ENCODE data around the gene TMEM9.

Gene TMEM9

DNA sequence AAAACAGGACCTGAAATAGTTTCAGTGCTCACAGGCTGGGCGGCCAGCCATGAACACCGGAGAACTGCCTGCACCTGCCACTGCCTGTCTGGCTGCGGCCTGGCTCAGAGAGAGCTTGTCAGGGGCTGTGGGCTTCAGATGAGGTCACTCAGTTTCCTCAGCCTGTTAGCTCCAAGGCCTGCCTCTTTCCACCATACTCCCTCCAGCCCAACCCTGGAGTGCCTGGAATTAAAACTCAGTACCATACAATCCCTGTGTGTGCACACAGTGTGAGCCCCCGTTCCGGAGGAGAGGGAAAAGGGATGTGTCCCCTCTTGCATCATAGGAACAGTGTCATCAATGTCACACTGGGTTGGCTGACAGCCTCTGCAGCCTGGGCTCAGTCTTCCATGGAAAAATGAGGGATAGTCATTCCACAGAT, 58.2 kb downstream of the TMEM9 start:
- TF ChIP-seq CTCF (IDR thresholded peaks at IDR 0.05) = no peak
- H3K27me3 Mint-ChIP-seq (ENCODE audit: low read depth, poor library complexity) = peaks cover 7% of the 10 kb centered on the region
- H3K4me3 Mint-ChIP-seq = no peak overlapping the region
- H3K9me3 Mint-ChIP-seq = no peaks in the 10 kb centered on the region
- no peak for DNase-seq
- no peaks in the 10 kb centered on the region for H3K36me3 Mint-ChIP-seq (ENCODE audit: low read depth)
- H3K27ac Mint-ChIP-seq = no peak overlapping the region
- peaks cover 62% of the 10 kb centered on the region for H3K4me1 Mint-ChIP-seq

DNA sequence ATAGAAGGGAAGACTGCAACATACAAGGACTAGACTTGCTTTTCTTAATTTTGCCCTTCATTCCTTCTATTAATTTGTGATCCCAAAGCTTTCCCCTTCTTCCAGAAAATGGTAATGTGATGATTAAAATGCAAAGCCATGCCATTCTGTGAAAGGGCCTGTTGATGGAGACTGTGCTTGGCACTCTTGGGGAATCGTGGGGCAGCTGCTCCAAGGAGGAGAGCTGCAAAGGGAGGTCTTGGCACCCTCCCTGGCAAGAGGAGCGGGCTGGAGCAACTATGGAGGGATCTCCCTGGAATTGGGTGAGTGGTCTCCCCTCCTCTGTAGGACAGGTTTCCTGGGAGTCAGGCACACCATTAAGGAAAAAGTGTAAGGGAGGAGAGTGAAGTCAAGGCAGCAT, 58.7 kb downstream of the TMEM9 start:
- DNase-seq = no peak
- Mint-ChIP-seq H3K27ac (no peak overlapping the region), H3K27me3 (ENCODE audit: low read depth, poor library complexity) (peaks cover 7% of the 10 kb centered on the region), H3K36me3 (ENCODE audit: low read depth) (no peaks in the 10 kb centered on the region), H3K9me3 (no peaks in the 10 kb centered on the region), H3K4me3 (no peak overlapping the region), H3K4me1 (peaks cover 63% of the 10 kb centered on the region)
- no peak for TF ChIP-seq CTCF (IDR thresholded peaks at IDR 0.05)

- Mint-ChIP-seq H3K4me3 (no peak overlapping the region), H3K4me1 (peaks cover 63% of the 10 kb centered on the region), H3K27ac (no peak overlapping the region), H3K9me3 (no peaks in the 10 kb centered on the region), H3K27me3 (ENCODE audit: low read depth, poor library complexity) (peaks cover 7% of the 10 kb centered on the region), H3K36me3 (ENCODE audit: low read depth) (no peaks in the 10 kb centered on the region)
- no peak for DNase-seq
- TF ChIP-seq CTCF (IDR thresholded peaks at IDR 0.05) = no peak
These were observed 59.4 kb downstream of the TMEM9 start for GRCh38 chr1:201094832-201095231.

DNA sequence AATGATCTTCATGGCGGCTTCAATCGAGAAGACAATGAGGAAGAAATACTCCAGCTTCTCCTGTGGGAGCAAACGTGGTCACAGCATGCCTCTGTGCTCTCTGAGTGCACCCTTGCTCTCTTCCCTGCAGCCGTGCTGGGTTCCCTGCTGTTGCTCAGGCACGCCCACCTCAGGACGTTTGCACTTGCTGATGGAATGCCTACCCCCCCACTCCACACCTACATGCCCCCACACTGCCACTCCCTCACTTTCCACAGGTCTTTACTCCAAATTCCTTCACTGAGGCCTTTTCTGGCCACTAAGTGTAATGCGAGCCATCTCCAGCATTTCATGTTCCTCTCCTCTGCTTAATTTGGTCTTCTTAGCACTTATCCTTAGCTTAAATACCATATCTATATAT, 60.3 kb downstream of the TMEM9 start:
- Mint-ChIP-seq H3K4me1 (peaks cover 63% of the 10 kb centered on the region), H3K9me3 (no peaks in the 10 kb centered on the region), H3K27ac (no peak overlapping the region), H3K4me3 (no peak overlapping the region), H3K27me3 (ENCODE audit: low read depth, poor library complexity) (peaks cover 4% of the 10 kb centered on the region), H3K36me3 (ENCODE audit: low read depth) (no peaks in the 10 kb centered on the region)
- TF ChIP-seq CTCF (IDR thresholded peaks at IDR 0.05) = no peak
- no peak for DNase-seq

DNA sequence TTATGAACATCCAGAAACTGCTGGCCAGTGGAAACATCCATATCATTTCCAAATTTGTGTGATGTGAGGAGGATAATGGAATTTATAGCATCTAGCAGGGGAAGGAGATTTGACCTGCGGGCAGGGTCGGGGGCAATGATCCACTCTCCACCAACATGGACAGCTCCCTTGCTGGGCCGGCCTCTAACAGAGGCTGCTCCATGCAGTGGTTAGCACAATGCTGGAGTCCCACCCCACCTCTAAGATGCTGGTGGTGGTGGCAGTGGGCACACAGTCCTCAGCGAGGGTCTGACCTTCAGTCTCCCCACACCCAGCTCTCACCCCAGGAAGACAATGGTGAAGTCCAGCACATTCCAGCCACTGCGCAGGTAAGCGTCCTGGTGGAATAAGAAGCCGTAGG, 60.7 kb downstream of the TMEM9 start:
- Mint-ChIP-seq H3K9me3 (no peaks in the 10 kb centered on the region), H3K27ac (no peak overlapping the region), H3K36me3 (ENCODE audit: low read depth) (no peaks in the 10 kb centered on the region), H3K27me3 (ENCODE audit: low read depth, poor library complexity) (peaks cover 3% of the 10 kb centered on the region), H3K4me3 (no peak overlapping the region), H3K4me1 (peaks cover 64% of the 10 kb centered on the region)
- no peak for DNase-seq
- no peak for TF ChIP-seq CTCF (IDR thresholded peaks at IDR 0.05)

GRCh38 chr1:201092738-201093137, 61.5 kb downstream of the TMEM9 start:
- H3K36me3 Mint-ChIP-seq (ENCODE audit: low read depth) = no peaks in the 10 kb centered on the region
- DNase-seq = no peak
- H3K9me3 Mint-ChIP-seq = no peaks in the 10 kb centered on the region
- no peak overlapping the region for H3K4me3 Mint-ChIP-seq
- no peak overlapping the region for H3K27ac Mint-ChIP-seq
- peaks cover 59% of the 10 kb centered on the region for H3K4me1 Mint-ChIP-seq
- peaks cover 3% of the 10 kb centered on the region for H3K27me3 Mint-ChIP-seq (ENCODE audit: low read depth, poor library complexity)
- TF ChIP-seq CTCF (IDR thresholded peaks at IDR 0.05) = no peak
